Small intestine (tissue), 4 donors: ENCODE data around the gene FANCB. TPM values are rescaled to one million over a fixed set of nuclear protein-coding genes. Genes with fewer than 3 reads are reported as not detected.

Experiments
- polyA plus RNA-seq, 4 donors: library from polyadenylated mRNA; stranded (reverse) in 3 of 4; unstranded in 1 of 4; fragments of 200-250 nt in 3 of 4; fragments of 120-200 nt in 1 of 4; gene quantifications; one replicate each; pipeline versions ENCODE4 v1.2.1 to v1.2.3, GENCODE V29; 2013
- donor health status: healthy with polysubstance abuse.
- donor health status: Bipolar disorder and iron deficiency.
- donor health status: healthy.

Gene FANCB
- polyA plus RNA-seq, 4 donors: 0.49 to 1.7 TPM; not detected in 2

Other genes starting within 250 kb of the FANCB start
- gene MOSPD2, start 352 bp upstream of the FANCB start, polyA plus RNA-seq: 10 to 100 TPM in 1 of 4 donors, 1 to 10 TPM in 3; 3.6 to 23.9 (median 4.1) TPM